ENCODE measurements around the gene POLG.

- no peak for TF ChIP-seq POLR2A (IDR thresholded peaks at IDR 0.05; ENCODE audit: low read length)
- TF ChIP-seq GATA1 (IDR thresholded peaks at IDR 0.05; ENCODE audit: low read depth, low read length) = no peak
These were observed 14.4 kb downstream of the POLG start for GRCh38 chr15:89320200-89320599.

Measured in erythroblast (primary cell).